HG03354 (cell line): ENCODE measurements around the gene HS6ST3.
"Not testable (repeated sequence)": the region's sequence is repeated elsewhere in the genome, so short reads cannot be mapped to it uniquely, and the experiment has no call there.

Experiments
- ATAC-seq: cut with Tn5 transposase; IDR thresholded peaks from one replicate; pipeline ENCODE4 v1.9.1; 2021; ENCODE audit warnings: mild to moderate bottlenecking; ENCODE audit not compliant: unreplicated experiment, poor library complexity, severe bottlenecking

HS6ST3 gene

DNA sequence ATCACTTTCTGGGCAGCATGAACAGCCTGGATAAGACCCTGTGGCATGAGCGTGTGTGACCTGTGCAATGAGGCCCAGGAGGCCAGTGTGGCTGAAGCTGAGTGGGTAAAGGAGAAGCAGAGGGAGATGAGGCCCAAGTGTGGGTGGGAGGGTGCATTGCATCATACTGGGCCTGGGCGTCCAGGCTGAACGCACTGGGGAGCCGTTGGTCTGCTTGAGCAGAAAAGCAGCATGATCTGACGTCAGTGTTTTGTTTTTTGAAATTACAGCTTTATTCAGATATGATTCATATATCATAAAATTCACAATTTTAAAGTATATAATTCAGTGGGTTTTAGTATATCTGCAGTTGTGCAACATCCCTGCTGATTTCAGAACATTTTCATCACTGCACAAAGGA lies 409.7 kb downstream of the HS6ST3 start:
- ATAC-seq, result no peak

DNA sequence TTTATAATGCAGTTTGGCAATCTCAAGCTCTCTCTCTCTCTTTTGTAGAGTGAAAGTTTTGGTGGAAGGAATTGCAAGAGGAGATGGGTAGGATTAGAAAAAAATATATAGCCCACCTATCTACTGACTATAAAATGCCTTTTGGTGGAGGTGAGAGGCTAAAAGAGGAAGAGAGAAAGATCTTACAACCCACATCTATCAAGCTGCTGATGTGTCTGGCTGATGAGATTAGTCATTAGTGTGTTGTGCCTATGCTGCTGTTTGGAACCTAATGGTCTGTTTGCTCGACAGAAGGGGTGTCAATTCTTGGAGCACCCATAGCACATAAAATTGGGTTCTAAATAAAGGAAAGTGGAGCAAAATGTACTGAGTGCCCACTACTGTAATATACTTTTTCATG lies 411.0 kb downstream of the HS6ST3 start:
- ATAC-seq, result no peak

DNA sequence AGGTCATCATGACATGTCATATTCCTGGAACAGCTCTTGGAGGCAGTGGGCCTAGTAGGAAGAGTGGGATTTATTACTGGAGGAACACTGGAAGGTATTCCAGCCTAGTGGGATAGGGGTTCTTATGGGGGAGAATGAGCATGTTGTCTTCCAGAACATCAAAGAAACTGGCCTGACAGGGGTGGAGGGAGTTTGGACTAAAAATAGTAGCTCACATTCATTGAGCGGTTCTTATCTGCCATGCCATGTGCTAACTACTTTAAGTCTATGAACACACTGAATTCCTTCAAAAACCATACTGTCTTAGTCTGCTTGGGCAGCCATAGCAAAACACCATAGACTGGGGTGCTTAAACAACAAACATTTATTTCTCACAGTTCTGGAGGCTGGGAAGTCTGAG lies 413.6 kb downstream of the HS6ST3 start:
- no peak for ATAC-seq

DNA sequence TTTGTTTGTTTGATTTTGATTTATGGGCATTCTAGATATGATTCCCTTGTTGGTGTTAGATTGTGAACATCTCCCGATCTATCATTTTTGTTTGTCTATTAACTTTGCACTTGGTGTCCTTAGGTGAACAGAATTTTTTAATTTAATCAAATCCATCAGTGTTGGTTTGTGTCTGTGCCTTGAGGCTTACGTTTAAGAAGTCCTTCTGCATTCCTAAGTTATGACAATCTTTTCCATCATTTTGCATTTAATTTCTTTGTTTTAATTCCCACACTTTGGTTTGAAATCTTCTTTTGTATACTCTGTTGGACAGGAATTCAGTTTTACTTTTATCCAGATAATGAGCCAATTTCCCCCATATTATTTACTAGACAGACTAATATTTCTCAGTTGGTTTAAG lies 421.7 kb downstream of the HS6ST3 start:
- ATAC-seq, result no peak

DNA sequence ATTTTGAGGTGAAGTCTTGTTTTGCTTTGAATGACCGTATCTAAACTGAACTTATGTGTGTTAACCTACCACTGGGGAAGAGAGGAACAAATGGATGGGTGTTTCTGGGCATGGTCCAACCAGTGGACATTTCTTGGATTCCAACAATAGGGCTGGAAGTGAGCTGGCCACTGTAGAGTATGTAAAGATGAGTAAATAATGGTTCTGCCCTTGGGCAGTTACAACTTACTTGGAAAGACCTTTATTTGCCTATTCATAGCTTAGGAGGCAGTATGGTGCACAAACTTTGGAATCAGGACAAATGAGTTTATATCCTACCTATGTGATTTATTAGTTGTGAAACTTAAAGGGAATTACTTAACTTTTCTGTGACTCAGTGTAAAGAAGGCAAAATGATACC lies 429.5 kb downstream of the HS6ST3 start:
- ATAC-seq, result no peak

DNA sequence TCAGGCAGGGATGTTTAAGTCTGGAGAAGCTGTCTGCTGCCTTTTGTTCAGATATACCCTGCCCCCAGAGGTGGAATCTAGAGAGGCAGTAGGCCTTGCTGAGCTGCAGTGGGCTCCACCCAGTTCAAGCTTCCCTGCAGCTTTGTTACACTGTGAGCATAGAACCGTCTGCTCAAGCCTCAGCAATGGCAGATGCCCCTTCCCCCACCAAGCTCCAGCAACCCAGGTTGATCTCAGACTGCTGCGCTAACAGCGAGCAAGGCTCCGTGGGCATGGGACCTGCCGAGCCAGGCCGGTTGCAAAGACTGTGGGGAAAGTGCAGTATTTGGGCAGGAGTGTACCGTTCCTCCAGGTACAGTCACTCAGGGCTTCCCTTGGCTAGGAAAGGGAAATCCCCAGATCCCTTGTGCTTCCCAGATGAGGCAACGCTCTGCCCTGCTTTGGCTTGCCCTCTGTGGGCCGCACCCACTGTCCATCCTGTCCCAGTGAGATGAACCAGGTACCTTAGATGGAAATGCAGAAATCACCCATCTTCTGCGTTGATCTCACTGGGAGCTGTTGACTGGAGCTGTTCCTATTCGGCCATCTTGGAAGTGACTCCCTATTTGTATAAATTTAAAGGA lies 434.6 kb downstream of the HS6ST3 start:
- ATAC-seq, result not testable (repeated sequence)

DNA sequence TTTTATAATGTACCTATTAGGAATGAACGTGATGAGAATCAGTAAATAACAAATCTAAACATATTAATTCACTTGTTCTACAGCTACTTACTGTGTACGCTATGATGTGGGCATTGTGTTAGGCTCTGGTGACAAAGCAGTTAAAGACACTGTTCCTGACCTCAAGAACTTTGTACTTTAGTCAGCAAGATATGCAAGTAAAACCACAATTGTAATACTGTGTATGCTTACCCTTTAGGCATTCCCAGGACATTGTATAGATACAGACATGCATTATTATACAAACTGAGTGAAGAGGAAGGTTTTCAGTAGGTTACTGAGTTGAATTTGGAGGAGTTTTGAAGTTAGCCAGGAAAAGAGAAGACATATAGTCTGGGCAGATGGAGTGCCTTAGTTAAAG lies 435.8 kb downstream of the HS6ST3 start:
- ATAC-seq, result no peak

DNA sequence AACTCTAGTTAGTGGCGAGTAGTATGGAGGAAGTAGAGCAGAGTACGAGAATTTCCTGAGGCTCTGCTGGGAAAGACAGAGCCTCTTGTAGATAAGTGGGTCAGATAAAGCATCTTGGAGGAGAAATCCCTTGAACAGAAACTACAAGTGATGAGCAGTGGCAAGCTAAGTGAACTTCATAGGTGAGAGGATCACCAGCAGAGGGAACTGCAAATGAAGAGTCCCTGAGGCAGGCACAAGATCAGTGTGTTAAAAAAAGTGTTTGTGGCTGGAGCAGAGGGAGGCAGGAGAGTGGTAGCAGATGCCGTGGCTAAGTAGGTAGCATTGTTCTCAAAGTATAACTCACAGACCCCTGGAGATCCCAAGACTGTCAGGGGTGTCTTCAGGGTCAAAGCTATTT lies 437.6 kb downstream of the HS6ST3 start:
- no peak for ATAC-seq

DNA sequence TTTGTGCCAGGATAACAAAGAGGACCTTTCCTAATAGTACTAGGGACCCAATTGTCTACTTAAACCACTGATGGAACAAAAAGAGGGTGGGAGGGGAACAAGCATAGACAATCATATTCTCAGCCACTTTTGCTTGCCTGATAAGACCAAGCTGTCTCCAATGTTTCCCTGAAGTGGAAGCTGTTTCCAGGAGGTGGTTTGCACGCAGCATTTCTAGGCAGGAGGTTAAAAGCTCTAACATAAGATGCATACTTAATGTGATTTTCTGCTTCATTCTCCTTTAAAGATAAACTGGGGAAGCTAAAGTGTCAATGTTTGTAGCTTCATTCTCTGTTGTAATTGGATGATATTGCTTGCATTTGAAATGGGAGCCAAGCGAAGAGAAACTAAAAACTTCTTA lies 442.9 kb downstream of the HS6ST3 start:
- ATAC-seq, result no peak

DNA sequence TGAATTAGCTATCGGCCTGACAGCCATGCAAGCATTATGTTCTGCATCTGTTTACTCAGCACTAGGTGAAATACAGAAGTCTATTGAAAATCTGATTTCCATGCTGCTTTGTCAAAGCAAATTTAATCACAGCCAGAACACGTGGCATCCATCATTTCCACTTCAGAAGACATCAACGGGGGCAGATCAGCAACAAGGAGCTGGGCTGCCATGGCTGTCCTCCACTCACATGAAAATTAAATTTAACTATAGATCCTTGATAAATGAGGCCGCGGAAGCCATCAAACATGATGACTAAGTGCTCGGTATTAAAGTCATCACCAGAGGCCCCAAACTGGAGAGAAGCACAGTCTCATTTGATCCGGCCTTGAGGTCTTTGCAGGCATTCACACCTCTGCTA lies 443.5 kb downstream of the HS6ST3 start:
- ATAC-seq, result no peak

DNA sequence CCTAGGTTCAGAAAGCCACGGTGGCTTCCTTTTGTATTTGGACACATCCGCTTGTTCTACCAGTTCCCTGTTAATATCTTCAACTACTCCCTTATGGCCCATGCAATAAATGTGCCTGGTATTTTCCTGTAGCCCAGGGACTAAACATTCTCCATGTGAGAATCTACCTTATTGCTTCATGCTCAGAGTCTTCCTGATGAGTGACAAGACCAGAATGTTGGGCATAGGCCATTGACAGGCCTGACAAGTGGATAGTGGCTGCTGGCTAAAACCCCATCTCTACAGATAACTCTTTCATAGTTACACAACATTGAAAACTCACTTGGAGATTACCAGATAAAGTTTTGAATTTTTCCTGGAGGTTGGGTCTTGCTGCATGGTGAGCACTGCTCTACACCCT lies 449.9 kb downstream of the HS6ST3 start:
- ATAC-seq, result no peak

DNA sequence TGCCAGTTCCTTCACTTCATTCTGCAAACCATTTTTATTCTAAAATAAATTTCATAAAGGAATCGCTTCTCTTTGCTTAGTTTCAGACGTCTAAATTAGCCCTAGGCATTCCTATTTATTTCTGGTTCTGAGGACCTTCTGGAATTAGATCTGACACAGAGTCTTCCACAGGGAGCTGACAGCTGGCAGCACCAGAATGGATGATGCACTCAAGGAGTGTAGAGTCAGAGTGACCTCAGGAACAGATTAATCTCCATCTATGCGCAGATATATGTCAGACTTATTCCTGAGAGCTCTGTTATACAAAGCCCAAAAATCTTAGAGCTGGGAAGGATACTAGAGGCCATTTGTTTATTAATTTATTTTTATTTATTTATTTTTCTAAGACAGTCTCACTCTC lies 450.8 kb downstream of the HS6ST3 start:
- no peak for ATAC-seq

DNA sequence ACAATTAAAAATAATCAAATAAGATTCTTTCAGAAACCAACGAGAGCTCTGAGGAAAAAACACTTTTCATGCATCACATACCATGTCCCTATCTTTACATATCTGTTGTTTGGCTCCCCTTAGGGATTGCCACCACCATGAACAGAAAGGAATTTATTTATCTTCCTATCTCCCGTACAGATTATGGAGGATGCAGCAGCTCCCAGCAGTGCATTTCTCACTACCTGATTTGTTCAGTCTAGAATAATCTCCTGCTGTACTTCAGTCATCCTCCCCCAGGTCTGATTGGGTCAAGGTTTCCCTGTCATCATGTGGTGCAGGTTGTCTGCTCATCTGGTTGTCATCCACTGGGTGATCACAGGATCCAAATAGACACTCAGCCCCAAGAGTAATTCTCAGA lies 453.1 kb downstream of the HS6ST3 start:
- no peak for ATAC-seq

DNA sequence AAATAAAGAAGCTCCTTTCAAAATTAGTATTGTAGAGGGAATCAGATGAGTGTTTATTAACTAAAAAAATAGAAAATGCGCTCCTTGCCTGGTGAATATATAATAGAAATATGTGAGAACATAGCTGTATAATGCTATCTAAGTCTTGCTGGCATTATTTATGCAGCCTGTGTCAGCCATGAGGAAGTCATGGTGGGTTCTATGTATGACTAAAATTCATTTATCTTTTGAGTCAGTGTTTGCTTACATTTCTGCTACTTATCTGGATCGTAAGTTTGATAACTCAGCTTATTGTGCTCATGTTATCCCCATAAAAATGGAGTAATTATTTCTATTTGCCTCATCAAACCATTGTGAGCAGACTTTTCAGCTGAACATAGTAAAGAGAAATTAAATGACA lies 455.1 kb downstream of the HS6ST3 start:
- no peak for ATAC-seq

DNA sequence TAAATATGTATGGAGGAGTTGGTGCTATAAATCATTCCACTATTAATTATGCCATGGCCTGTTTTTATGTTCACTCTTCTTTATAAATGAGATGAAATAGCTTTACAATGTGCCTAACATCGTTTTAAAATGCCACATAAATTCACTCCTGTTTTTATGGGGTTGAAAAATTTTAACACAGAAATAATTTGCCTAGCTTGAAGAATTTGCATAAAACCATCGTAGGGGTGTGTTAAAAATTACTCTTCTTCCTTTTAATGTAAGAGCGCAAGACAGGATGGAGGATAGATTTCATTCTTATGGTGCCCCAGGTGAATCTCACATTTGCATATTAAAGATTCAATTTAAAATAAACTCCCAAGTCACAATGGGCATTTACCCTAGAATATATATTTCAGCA lies 456.6 kb downstream of the HS6ST3 start:
- ATAC-seq, result no peak

DNA sequence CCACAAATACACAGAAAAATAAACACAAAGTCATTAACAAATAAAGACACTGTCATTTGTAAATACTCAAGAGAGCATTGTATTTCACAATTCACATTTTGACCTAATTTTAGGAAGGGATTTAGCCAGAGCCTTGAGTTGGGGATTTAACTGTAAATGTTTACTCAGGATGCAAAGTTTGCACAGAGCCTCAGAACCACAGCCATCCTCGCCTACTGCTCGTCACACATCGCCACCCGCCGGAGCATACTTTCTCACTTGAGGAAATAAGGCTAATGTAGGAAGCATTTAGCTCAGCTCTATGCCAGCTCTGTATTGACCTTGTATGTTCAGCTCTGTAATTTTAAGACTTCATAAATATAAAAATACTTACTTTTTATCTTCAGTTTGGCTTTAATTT lies 461.6 kb downstream of the HS6ST3 start:
- ATAC-seq, result no peak

DNA sequence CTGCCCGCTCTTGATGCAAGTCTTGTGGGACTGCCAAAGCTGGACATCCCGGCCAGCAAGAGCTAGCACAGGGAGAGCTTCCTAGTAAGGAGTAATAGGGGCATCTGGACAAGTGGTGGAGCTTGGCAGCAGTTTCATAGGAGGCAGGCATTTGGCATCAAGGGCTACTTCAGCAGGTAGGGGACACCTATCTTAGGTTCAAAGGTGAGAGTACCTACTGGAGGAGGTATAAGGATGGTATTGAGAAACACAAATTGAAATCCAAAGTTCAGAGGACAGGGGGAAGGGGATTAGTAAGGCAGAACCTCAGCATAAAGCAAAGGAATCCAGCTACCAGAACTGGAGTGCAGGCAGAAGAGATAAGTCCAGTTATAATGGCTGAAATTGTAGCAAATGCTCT lies 462.7 kb downstream of the HS6ST3 start:
- no peak for ATAC-seq

DNA sequence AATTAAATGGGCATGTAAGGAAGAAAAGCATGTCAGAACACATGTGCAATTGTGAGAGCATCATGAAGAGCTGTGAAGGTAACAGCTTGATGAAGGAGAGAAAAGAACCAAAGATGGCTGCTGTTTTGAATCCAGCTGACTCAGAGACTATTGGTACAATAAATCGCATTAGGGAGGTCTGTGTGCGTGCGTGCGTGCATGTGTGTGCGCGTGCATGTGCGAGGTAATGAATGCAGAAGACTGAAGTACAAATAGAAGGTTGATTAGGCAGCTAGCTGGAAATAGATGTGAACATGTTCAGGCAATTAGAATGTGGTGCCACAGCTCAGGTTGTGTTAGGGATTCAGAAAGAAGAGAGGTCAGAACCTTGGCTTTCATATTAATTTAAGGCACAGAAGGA lies 463.9 kb downstream of the HS6ST3 start:
- ATAC-seq, result no peak

DNA sequence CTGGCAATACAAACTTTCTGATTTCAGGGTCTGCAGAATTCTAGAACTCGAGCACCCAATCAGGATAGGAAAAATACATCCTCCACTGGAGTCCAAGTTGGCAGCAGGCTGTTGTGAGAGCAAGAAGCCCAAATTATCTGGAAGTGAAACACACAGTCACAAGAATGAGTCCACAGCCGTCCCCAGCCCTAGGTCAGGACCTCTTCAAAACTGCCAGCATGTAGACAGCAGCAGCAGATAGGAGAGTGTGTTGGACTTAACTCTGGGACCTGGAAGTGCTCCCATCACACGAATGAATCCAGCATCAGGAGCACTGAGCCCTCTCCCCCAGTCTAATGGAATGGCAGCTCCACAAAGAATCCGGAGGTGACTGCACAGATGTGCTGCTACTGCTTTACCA lies 483.7 kb downstream of the HS6ST3 start:
- no peak for ATAC-seq

DNA sequence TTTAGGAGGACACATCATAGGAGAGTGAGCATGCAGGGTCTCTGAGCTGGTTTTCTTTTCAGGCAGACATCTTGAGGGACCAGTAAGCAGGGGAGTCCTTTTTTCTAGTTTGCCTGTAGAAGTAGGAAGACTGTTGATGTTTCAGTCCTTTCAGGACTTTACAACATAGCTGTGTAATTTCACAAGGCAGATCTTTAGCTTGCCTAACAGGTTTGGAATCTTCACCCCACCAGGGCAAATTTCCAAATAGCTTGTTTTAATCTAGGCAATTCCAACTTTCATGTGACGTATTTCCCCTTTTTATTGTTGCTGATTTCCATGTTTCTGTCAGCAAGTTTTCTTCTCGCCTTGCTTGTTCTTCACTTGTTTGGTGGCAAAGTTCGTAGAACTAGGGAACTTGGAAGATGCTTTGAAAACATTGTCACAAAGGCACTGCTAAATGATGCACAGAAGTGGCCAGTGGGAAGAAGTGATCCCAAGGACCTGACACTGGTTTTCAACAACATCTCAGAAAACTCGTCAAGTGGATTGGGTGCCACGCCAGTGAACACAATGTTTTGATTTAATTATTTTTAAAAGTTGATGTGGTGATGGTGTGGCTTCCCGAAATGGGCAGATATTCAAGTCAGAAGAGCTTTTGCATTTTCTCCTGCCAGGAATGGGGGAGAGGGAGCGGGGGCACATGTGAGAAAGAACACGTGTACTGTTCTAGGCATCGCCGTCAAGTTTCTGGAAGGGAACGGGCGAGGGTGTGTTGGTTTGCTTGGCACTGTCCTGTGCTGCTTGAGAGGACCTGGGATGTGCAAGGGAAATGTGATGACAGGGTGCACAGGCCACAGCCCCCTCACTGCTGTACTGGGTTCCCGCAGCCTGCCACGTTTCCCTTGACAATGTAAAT lies 485.8 kb downstream of the HS6ST3 start:
- ATAC-seq, result no peak

DNA sequence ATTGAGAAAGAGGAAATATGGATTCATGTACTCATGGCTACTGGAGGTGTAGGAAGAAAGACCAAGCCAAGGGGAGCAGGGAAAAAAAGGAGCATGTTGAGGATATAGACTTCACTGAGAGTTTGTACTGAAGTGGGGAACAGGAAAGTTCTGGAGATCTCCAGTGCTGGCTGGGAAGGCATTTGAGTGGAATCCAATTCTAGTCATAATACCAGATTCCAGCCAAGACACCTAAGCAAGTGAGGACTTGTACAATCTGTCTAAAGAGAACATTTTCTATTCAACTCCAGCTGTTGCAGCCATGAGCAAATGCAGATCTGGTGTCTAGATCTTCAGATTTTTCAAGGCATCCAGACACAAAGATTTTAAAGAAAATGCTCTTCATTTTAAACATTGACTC lies 491.8 kb downstream of the HS6ST3 start:
- ATAC-seq, result no peak

DNA sequence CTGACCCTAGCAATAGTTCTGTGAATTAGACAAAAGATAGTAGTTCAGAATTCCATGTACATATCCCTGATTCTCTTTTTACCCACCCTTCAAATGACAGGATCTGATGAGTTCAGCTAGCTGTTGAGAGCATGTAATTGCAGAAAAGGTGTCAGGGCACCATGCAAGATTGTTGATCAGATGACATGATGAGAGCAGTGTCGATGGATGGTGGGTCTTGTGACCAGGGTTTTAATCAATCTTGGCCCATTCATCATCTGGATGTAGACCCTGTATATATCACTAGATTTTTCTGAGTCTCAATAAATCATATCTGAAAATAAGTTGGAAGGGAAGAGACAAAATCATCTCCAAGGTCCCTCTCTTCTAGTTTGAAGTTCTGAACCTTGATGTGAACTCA lies 525.3 kb downstream of the HS6ST3 start:
- no peak for ATAC-seq
